IPS DF 19.7 (cell line): Measurements from ENCODE around the gene LONP2.

Experiments
- DNase-seq: peaks from one replicate; pipeline ENCODE4 v3.0.0-alpha.2; 2013; ENCODE audit warnings: low read depth, low spot score

The LONP2 gene, protein sequence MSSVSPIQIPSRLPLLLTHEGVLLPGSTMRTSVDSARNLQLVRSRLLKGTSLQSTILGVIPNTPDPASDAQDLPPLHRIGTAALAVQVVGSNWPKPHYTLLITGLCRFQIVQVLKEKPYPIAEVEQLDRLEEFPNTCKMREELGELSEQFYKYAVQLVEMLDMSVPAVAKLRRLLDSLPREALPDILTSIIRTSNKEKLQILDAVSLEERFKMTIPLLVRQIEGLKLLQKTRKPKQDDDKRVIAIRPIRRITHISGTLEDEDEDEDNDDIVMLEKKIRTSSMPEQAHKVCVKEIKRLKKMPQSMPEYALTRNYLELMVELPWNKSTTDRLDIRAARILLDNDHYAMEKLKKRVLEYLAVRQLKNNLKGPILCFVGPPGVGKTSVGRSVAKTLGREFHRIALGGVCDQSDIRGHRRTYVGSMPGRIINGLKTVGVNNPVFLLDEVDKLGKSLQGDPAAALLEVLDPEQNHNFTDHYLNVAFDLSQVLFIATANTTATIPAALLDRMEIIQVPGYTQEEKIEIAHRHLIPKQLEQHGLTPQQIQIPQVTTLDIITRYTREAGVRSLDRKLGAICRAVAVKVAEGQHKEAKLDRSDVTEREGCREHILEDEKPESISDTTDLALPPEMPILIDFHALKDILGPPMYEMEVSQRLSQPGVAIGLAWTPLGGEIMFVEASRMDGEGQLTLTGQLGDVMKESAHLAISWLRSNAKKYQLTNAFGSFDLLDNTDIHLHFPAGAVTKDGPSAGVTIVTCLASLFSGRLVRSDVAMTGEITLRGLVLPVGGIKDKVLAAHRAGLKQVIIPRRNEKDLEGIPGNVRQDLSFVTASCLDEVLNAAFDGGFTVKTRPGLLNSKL

DNA sequence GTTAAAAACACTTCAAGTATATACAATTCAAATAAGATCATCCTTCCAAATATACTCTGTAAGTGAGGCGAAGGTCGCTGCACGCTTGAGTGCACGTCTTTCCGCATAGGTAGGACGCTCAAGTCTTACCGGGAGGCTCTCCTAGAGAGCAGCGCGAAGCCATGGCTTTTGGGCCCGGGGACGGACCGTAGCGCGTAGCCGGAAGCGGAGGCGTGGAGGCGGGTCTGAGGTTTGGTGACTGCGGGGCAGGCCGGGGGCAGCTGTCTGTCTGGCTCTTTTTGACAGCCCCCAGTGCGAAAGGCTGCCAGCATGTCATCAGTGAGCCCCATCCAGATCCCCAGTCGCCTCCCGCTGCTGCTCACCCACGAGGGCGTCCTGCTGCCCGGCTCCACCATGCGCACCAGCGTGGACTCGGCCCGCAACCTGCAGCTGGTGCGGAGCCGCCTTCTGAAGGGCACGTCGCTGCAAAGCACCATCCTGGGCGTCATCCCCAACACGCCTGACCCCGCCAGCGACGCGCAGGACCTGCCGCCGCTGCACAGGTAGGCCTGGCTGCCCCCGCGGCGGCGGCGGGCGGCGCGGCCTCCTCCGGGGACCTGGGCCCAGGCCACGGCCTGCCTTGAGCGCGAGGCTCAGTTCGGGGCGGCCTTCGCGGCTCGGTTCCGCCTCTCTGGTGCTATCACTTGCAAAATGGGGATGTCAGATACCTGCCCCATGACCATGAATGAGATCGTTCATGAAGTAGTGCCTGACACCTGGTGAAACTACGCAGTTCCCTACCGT is at the start of gene LONP2:
LONP2 (plus strand) TSS at position 221 of the 783 bp plus-strand sequence; CDS start at position 310, 89 bp downstream.
- DNase-seq: peak; percentile 57

DNA sequence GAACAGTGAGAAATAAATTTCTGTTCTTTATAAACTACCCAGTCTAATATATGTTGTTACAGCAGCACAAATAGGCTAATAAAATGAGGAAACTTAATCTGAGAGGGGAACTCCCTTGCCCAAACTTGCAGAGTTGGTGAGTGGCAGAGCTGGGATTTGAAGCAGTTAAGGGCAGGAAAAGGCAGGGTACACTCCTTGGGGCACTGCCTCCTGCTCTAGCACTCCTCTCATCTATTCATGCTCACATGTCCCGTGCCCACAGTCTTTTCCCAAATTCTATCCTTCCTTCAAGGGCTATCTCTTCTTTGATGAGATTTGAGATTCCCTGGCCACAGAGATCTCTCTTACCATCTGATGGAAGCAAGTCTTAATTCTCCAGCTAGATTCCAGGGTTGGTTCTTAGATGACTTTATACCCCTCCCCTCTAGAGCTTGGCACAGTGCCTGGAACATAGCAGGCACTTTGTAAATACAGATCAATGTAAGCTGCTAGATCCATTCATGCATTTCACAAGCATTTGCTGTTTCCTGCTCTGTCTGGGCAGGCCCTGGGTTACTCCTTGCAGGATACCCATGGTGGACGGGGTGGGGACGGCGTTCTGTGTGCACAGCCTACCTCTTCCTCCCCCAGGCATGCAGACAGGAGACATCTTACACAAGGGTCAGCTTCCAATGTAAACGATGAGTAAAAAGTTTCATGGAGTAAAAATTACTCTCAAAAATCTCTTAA is 49.1 kb upstream of the LONP2 start:
- DNase-seq: no peak

DNA sequence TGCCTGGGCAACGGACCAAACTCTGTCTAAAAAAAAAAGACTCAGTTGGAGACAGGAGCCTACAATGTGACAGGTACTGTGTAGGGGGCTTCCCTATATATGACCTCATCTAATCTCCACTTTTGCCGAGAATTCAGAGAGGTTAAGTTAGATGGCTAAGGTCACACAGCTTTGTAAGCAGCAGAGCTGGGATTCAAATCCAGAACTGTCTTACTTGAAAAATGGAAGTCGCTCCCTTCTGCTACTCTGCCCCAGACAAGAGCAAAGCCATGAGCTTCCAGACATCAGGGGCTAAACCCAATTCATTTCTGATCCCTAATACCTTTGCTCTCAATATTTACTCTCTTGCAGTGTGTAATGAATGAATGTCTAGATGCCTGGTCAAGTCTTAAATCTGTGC is 46.8 kb upstream of the LONP2 start:
- no peak for DNase-seq

DNA sequence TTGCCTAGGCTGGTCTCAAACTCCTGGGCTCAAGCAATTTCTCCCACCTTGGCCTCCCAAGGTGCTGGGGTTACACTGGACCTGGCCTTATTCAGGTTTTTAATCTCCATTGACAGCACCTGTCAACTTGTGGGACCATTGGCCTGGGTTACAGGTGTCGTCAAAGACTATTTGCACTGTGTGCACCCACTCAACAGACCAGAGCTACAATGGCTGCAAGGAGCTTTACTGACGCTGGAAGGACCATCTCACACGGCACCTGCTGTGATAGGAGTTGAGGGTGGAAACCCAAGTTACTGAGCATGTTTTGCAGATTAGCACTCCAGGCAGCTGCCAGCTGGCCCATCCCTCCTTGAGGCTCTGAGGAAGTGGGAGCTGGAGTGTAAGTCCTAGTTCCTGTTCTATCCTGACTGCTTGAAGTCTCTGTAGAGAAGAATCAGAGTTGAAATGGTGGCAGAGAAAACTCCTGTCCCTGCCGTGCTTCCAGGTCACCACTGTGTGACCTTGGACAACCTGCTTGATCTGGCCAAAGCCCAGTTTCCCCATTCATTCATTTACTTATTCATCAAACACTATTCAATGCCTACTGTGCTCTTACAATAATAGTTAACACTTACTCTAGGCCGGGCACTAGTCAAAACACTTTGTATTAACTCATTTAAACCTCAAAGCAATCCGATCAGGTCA is 42.4 kb upstream of the LONP2 start:
- no peak for DNase-seq

DNA sequence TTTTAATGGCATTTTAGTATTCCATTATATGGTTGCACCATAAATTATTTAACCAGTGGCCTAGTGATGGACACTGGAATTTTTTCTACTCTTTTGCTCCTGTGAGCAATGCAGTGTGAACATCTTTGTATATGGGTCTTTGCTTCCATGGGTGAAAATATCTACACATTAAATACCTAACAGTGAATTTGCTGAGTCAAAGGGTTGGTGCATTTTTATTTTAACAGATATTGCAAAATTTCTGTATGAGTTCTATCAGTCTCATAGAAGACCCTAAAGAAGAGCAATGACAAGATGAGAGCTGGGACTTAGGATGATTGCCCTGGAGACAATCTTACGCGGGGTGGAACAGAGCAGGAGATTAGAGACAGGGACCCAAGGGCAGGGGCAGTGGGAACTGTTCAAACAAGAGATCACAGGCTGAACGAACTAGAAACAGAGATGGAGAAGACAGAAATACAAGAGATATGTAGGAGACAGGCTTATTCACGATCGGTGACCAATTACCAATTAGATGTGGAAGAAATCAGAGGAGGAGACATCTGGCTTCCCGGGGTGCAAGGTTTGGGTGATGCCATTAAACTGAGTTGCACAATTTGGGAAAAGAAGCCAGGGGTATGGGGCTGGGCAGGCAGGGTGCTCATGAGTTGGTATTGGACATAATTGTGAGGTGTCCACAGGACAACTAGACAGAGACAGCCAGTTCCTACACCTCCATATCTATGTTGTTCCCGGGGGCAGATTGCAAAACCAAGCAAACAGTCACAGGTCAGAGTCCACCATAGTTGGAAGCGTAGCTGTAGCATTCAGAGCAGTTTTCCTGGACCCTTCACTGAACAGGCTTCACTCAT is 39.9 kb upstream of the LONP2 start:
- no peak for DNase-seq

DNA sequence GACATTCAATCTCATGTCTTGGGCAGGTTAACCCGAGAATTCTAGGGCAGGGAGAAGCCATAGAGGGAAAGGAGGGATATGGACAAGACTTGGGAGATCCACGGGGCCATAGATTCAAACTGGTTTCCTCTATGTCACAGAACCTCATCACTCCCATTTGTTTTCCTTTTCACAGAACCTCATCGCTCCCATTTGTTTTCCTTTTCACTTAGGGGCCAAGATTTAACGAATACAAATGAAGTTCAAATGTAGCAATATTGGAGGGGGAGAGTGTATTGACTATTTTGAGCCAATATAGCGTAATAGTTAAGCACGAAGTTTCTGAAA is 39.3 kb upstream of the LONP2 start:
- no peak for DNase-seq

DNA sequence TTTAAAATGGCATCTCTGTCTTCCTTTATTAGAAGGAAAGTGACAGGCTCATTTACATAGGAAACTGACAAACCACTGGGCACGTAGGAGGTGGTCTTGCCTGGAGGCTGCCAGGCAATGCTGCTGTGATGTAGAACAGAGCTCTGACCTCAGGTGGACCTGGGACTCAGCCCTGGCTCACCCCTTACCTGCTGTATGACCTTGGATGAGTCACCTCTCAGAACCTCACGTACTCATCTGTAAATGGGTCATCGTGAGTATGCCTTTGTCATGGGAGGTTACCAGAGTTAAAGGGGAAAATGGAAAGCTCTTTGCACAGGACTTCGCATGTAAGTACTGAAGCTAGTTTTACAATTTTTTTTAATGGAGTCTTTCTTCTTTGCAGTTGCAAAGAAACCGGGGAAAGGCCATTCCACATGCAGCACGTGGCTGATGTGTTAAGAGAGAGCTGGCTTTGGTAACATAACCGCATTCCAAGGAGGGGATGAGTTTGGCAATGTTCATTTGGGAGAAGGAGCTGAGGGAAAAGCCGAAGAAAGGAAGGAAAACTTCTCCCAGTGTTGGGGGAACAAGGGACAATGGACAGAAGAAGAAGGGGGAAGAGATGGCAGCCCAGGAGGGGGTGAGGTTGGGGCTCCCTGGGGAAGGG is 37.4 kb upstream of the LONP2 start:
- DNase-seq: no peak

DNA sequence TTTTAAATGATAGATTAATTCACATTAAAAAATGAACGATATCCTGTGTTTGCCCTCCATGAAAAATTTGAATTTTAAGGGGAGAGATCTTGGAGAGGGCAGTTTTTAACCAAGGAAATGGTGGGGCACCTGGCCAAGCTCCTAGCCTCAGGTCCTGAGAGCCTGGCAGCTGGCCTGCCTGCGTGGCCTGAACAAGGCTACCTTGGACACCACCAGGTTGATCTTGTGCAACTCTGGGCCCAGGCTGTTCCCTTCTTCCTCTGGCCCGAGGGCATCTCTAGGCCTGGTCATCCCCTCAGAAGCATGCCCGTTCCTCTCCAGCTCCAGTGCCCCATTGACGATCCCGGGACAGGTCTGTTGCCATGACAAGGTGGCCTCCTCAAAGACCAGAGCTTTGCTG is 33.4 kb upstream of the LONP2 start:
- DNase-seq: no peak

DNA sequence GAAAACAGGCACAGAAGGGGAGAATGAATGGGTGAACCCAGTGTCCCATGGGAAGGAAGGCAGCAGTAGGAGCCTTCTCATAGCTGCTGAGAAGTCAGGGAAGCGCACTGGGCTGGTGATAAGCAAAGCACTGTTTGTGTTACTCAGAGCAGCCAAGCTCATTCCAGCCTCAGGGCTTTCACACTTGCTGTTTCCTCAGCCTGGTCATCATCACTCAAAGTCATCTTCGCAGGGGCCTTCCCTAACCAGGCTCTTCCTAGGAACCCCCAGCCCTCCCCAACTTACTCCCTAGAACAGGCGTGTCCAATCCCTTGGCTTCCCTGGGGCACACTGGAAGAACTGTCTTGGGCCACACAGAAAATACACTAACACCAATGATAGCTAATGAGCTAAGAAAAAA is 32.1 kb upstream of the LONP2 start:
- no peak for DNase-seq

DNA sequence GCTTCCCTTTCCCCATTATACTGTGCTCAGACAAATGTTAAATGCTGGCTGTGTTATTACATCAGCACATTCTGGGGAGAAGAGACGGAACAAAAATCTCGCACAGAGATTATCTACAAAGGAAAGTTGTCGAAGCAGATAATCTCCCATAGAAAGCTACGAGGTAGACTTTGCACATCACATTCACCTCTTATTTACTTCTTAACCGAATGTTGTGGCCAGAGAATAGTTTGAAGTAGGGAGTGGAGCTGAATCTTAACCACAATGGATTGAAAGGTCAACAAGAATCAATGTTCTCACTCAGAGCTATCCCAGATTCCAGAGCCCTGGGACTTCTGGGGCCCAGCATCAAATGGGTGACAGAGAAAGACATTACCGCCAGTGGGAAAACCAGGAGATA is 28.4 kb upstream of the LONP2 start:
- DNase-seq: no peak

DNA sequence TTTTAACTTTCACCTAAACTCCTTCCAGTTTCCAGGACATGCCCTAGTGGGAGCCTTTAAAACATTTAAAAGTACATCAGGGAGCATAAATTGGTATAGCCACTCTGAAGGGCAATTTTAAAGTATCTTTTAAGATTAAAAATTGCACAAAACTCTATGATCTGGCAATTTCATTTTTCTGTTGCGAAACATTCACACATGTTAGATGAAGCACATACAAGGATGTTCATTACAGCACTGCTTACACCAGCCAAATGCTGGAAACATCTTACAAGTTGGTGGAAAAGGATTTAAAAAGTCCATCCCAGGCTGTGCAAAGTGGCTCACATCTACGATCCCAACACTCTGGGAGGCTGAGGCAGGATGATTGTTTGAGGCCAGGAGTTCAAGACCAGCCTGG is 26.4 kb upstream of the LONP2 start:
- DNase-seq: no peak

DNA sequence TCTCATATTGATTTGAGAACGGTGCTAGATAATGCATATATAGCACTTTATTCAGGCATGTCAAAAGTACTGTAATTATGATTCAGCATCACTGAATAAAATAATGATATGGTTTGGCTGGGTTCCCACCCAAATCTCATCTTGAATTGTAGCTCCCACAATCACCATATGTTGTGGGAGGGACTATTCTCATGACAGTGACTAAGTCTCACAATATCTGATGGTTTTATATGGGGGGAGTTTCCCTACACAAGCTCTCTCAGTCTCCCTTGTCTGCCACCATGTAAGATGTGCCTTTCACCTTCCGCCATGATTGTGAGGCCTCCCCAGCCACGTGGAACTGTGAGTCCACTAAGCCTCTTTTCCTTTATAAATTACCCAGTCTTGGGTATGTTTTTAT is 25.6 kb upstream of the LONP2 start:
- no peak for DNase-seq

DNA sequence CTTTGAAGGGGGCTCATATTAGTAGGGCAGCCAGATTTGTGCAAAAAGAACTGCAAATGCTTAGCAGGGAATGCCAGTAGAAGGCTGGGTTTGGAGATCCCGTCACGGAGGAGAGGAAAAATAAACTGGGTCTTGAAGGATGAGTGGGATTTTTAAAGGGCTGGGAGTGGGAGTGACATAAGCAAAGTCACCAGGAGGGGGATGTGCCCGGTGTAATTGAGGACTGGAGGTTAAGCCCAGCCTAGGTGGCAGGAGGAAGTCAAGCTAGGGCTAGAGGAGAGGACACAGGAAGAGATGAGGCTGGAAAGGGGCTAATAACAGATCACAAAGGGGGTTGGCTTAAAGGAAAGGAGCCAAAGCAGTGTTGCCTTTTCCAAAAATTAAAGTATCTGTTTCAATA is 23.2 kb upstream of the LONP2 start:
- DNase-seq: no peak

DNA sequence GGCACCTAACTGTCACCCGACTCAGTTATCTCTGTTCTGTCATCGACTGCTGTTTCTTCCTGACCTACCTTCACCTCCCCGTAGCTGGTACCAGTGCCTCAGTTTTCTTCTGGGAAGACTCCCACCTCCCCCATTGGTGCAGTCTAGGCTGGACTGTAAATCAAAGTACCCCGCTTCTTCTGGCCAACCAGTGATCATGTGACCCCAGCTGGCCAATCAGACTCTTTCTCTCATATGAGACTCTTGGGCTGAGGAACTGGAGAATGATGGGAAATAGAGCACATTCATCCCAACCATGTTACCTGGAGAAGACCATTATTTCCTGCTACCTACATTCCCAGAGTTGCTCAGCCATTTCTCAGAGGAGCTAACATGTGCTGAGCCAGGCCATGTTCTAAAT is 20.6 kb upstream of the LONP2 start:
- DNase-seq: no peak

DNA sequence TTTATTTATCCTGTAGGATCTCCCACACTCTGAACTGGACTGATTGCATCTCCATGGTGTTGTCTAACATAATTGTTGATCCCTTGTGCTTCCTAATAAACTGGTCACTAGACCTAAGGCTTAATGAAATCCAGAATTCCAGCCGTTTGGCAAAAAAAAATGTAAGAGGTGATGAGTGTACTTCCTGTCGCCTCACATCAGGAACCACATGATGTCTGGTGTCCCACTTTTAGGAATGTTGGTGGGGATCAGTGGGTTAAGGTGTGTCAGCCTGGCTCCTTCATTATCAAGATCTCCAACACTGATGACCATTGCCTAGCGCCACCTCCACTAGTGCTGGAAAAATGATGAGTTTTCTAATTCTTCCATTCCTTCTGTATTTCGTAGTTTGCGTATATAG is 18.6 kb upstream of the LONP2 start:
- DNase-seq: no peak

DNA sequence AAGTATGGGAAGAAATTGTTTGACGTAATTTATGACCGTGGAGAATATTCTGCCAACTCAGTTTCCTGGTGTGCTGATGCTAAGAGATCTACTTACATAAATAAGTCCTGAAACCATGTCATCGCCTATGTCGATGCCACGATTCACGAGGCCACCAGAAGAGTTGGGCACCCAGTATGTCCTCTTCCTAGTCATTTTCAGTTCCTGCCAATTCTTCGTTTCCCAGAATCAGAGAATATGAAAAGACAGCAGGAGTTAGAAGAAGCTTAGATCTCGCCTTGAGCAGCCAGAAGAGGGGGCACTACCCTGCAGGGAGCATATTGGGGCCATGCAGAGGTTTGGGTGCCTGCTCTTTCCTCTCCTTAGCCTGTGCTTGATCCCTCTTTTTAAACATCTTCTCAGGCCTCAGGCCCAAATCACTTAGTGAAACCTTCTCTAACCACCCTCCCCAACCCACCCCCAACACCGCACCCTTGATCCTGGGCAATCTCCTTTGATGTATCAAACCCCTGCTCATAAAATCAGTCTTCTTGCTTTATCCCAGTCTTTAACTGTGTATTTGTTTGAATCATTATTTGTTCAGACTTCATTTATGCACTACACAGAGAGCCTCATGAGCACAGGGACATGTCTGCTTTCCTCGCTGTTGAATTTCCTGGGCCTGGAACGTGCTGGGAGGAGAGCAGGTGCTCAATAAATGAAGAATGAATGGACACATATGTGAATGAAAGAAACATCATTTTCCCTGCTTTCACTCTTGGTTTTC is 12.2 kb upstream of the LONP2 start:
- DNase-seq: peak; percentile 17

DNA sequence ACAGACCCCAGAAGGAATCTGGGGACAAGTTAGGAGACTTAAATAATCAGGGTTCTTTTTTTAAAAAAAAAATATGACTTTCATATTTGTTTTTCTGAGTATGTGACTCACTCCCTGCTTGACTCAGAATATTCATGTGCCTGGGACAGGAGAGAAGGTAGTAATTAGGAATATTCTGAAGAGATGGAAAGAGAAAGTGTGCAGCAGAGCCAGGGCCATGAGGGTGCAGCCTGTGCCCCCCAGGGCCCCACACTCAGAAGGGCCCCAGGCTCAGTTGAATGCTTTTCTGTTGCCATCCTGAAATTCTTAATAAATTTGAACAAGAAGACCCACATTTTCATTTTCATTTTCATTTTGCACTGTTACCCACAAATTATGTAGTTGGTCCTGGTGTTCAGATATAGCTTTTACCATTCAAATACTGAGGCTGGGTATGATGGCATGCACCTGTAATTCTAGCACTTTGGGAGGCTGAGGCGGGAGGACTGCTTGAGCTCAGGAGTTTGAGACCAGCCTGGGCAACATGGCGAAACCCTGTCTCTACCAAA is 11.5 kb upstream of the LONP2 start:
- no peak for DNase-seq

DNA sequence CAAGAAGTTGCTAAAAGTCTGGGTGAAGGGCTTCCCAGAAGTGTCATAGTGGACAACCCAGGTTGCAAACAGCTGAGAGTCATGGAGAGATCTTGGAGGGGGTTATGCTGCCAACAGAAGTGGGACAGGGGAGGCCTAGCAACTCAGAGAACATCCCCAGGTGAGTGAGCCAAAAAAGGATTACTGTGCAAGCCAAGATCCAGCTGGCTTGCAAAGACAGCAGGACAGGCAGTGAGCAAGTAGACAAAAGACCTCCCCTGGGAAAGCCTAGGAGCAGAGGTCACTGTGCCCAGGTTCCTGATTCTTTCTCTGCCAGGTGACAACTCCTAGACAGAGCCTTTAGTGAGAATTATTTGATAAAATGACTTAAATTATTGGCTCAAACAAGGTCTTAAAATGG is 9.5 kb upstream of the LONP2 start:
- DNase-seq: no peak
